22Rv1 (cell line): Measurements from ENCODE around the gene FN3K.

Experiments
- CTCF ChIP-seq: fragments of 450-650 bp; IDR thresholded peaks from 2 replicates; pipeline ENCODE4 v1.5.1; 2017; ENCODE audit warnings: mild to moderate bottlenecking
- ZFX ChIP-seq: fragments of 450-650 bp; IDR thresholded peaks from 2 replicates; pipeline ENCODE4 v1.6.1; 2017; ENCODE audit warnings: antibody characterized with exemption, borderline replicate concordance

DNA sequence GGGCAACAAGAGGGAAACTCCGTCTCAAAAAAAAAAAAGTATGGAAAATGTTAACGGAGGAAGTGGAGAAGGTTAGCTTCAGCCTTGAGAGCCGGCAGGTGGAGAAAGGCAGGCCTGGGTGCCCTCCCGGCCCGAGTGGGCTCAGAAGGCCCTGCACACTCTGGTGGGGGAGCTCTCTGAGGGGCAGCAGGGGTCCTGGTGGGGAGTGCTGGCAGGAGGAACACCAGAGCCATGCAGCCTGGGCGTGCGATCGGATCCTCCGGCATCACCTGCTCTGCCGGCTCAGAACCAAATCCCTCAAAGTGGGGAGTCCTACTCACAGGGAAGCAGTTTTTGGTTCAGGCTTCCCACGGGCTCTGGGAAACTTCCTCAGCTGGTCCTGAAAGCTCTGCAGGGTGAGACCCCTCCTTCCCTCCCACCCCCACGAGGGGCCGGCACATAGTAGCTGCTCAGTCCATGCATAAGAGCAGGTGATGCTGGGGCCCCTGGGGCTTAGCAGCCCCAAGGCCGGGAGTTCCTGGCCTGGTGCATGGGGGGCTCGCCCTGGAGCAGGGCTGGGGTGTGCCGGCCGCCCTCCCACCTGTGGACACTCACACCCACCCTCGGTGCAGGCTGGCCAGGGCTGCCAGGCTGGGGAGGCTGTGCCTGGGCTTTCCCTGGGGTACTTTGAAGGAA, 1.2 kb downstream of the FN3K start:
- TF ChIP-seq CTCF (no peak), ZFX (no peak)
